GM23338 (cell line): ENCODE data around the gene INHBB. TPM values are rescaled to one million over a fixed set of nuclear protein-coding genes. Genes with fewer than 3 reads are reported as not detected.

Experiments
- ATAC-seq: fragments of 200-7000 bp; cut with Tn5 transposase; 3 replicates; pipeline ENCODE4 v1.9.1; 2020
- DNase-seq: peaks from one replicate; pipeline ENCODE4 v3.0.0-alpha.2; 2015; ENCODE audit warnings: low spot score
- H2AFZ ChIP-seq: fragments of 200-600 bp; sonication (generic); 2 replicates; pipeline ENCODE4 v1.8.0; 2016; ENCODE audit warnings: antibody characterized with exemption, mild to moderate bottlenecking, moderate library complexity
- H3F3A ChIP-seq: fragments of 200-600 bp; sonication (generic); replicated peaks from 2 replicates; pipeline ENCODE4 v1.8.0; 2017; ENCODE audit warnings: antibody characterized with exemption, mixed run types, low read depth
- H3K27ac ChIP-seq: fragments of 200-600 bp; sonication (generic); 2 replicates; pipeline ENCODE4 v1.6.1; 2016; ENCODE audit warnings: low read depth
- H3K27me3 ChIP-seq: fragments of 200-600 bp; sonication (generic); 2 replicates; pipeline ENCODE4 v1.8.0; 2016; ENCODE audit warnings: mild to moderate bottlenecking, mixed run types, moderate library complexity; ENCODE audit not compliant: insufficient read depth
- H3K36me3 ChIP-seq: fragments of 200-600 bp; sonication (generic); 2 replicates; pipeline ENCODE4 v1.8.0; 2016; ENCODE audit warnings: mild to moderate bottlenecking; ENCODE audit not compliant: insufficient read depth
- H3K4me1 ChIP-seq: fragments of 200-600 bp; sonication (generic); 2 replicates; pipeline ENCODE4 v1.8.0; 2016; ENCODE audit warnings: mild to moderate bottlenecking, moderate library complexity; ENCODE audit not compliant: insufficient read depth
- H3K4me2 ChIP-seq: fragments of 200-600 bp; sonication (generic); 2 replicates; pipeline ENCODE4 v1.7.1; 2017; ENCODE audit warnings: mixed run types
- H3K4me3 ChIP-seq: fragments of 200-600 bp; sonication (generic); 2 replicates; pipeline ENCODE4 v1.6.1; 2016; ENCODE audit warnings: mixed run types
- H3K79me2 ChIP-seq: fragments of 200-600 bp; sonication (generic); replicated peaks from 2 replicates; pipeline ENCODE4 v1.8.0; 2017; ENCODE audit warnings: mild to moderate bottlenecking; ENCODE audit not compliant: insufficient read depth
- H3K9me2 ChIP-seq: fragments of 200-600 bp; sonication (generic); 2 replicates; pipeline ENCODE4 v1.8.0; 2017; ENCODE audit not compliant: insufficient read depth
- H4K20me1 ChIP-seq: fragments of 200-600 bp; sonication (generic); replicated peaks from 2 replicates; pipeline ENCODE4 v1.8.0; 2017; ENCODE audit warnings: mild to moderate bottlenecking; ENCODE audit not compliant: insufficient read depth
- H3K27ac Mint-ChIP-seq: 2 replicates; pipeline ENCODE4 v1.8.0; 2020; ENCODE audit warnings: inconsistent platforms, mild to moderate bottlenecking, moderate library complexity, mixed read lengths
- H3K27me3 Mint-ChIP-seq: 3 replicates; pipeline ENCODE4 v1.8.0; 2022; ENCODE audit warnings: low read depth, mild to moderate bottlenecking, moderate library complexity, mixed read lengths, inconsistent platforms; ENCODE audit not compliant: insufficient read depth, poor library complexity
- H3K36me3 Mint-ChIP-seq: 3 replicates; pipeline ENCODE4 v1.8.0; 2021; ENCODE audit warnings: low read depth, mild to moderate bottlenecking, inconsistent platforms, moderate library complexity, mixed read lengths
- H3K4me1 Mint-ChIP-seq: 3 replicates; pipeline ENCODE4 v1.8.0; 2020; ENCODE audit warnings: mild to moderate bottlenecking, inconsistent platforms, mixed read lengths
- H3K4me3 Mint-ChIP-seq: 3 replicates; pipeline ENCODE4 v1.8.0; 2021; ENCODE audit warnings: moderate library complexity, mild to moderate bottlenecking, inconsistent platforms, mixed read lengths
- H3K9me3 Mint-ChIP-seq: 3 replicates; pipeline ENCODE4 v1.8.0; 2020; ENCODE audit warnings: moderate library complexity, mild to moderate bottlenecking, inconsistent platforms, mixed read lengths
- CREB1 ChIP-seq: fragments of 250-450 bp; sonication (Bioruptor Pico); IDR thresholded peaks from 2 replicates; pipeline ENCODE4 v1.5.0; 2020; ENCODE audit warnings: low read depth, mild to moderate bottlenecking, moderate library complexity
- EZH2 ChIP-seq: fragments of 200-600 bp; sonication (generic); IDR thresholded peaks from one replicate; pipeline ENCODE4 v1.8.0; 2017; ENCODE audit warnings: antibody characterized with exemption, mild to moderate bottlenecking, low read depth; ENCODE audit not compliant: unreplicated experiment
- EZH2phosphoT487 ChIP-seq: fragments of 200-600 bp; sonication (generic); IDR thresholded peaks from one replicate; pipeline ENCODE4 v1.8.1; 2018; ENCODE audit warnings: antibody characterized with exemption; ENCODE audit not compliant: unreplicated experiment
- JUNB ChIP-seq: IDR thresholded peaks from one replicate; pipeline ENCODE4 v1.6.1; 2016; ENCODE audit warnings: antibody characterized with exemption; ENCODE audit not compliant: unreplicated experiment
- NANOG ChIP-seq: IDR thresholded peaks from 2 replicates; pipeline ENCODE4 v1.6.1; 2016; ENCODE audit warnings: antibody characterized with exemption, borderline replicate concordance
- POLR2AphosphoS5 ChIP-seq: IDR thresholded peaks from 2 replicates; pipeline ENCODE4 v1.6.1; 2016; ENCODE audit warnings: antibody characterized with exemption, low read depth
- STAT1 ChIP-seq: IDR thresholded peaks from one replicate; pipeline ENCODE4 v1.6.1; 2016; ENCODE audit warnings: antibody characterized with exemption; ENCODE audit not compliant: unreplicated experiment
- ZNF114 ChIP-seq: fragments of 250-450 bp; sonication (Bioruptor Pico); IDR thresholded peaks from 2 replicates; pipeline ENCODE4 v1.5.0; 2020; ENCODE audit warnings: mild to moderate bottlenecking, moderate library complexity
- polyA plus RNA-seq: library from polyadenylated mRNA; unstranded; fragments of >200 nt; fragmentation: Nextera tagmentation; extraction: Ambion mirVana; gene quantifications from 2 replicates; pipeline ENCODE4 v1.2.1, GENCODE V29; 2016
- total RNA-seq: library from RNA; depleted of rRNA; stranded (reverse); fragments of >200 nt; shearing (Covaris generic); gene quantifications from 2 replicates; pipeline ENCODE4 v1.2.3, GENCODE V29; 2014
- TF ChIP-seq, protein P1 (sequence below): IDR thresholded peaks from one replicate; pipeline ENCODE4 v1.6.1; 2018; ENCODE audit warnings: antibody characterized with exemption; ENCODE audit not compliant: unreplicated experiment
- TF ChIP-seq, protein P2 (sequence below): IDR thresholded peaks from 2 replicates; pipeline ENCODE4 v1.6.1; 2016; ENCODE audit warnings: antibody characterized with exemption
- TF ChIP-seq, protein P3 (sequence below), 2 experiments: fragments of 200-600 bp in 1 of 2; sonication (generic) in 1 of 2; conservative IDR thresholded peaks; 2 replicates each; pipeline versions ENCODE4 v1.5.1 to v1.6.1; 2016 to 2017; ENCODE audit warnings: antibody characterized with exemption in 2 of 2, low read depth in 2 of 2, mild to moderate bottlenecking in 2 of 2, moderate library complexity in 1 of 2

INHBB gene
- total and polyA plus RNA-seq, 2 experiments from 2014 or later = 0.21 TPM; not detected in 1

DNA sequence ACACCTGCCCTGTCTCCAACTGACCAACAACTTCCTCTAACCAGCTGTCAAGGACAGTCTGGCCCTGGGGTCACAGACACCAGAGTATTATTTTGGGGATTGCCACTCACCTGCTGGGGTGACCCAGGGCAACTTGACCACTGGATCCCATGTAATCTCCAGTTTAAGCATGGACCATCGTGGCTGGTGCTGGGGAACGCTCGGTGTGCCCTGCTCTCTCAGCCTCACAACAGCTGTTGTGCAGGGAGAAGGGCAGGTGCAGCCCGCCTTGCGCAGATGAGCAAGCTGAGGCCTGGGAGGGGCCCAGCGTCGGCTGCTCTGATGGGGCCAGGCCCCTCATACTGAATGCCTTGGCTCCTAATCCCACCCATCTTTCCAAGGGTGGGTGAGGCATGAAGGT, 21.0 kb upstream of the INHBB start:
- no peaks in the 10 kb centered on the region for H3K4me1 Mint-ChIP-seq
- H3K36me3 Mint-ChIP-seq = no peaks in the 10 kb centered on the region; the same call in 2 of the 3 replicates
- Histone ChIP-seq H3K27me3 (no peaks in the 10 kb centered on the region), H3K36me3 (no peaks in the 10 kb centered on the region), H3K4me1 (no peaks in the 10 kb centered on the region), H3K79me2 (no peaks in the 10 kb centered on the region), H3K4me2 (no peak overlapping the region), H3K9me2 (no peaks in the 10 kb centered on the region), H2AFZ (no peak overlapping the region), H3K27ac (no peak overlapping the region), H3K4me3 (no peak overlapping the region), H4K20me1 (no peaks in the 10 kb centered on the region), H3F3A (no peaks in the 10 kb centered on the region)
- no peaks in the 10 kb centered on the region for H3K9me3 Mint-ChIP-seq
- H3K27ac Mint-ChIP-seq = no peak overlapping the region
- peaks cover 13% of the 10 kb centered on the region for H3K27me3 Mint-ChIP-seq
- ATAC-seq (no peak), DNase-seq (no peak)
- TF ChIP-seq NANOG = no peak
- TF ChIP-seq, protein P1, sequence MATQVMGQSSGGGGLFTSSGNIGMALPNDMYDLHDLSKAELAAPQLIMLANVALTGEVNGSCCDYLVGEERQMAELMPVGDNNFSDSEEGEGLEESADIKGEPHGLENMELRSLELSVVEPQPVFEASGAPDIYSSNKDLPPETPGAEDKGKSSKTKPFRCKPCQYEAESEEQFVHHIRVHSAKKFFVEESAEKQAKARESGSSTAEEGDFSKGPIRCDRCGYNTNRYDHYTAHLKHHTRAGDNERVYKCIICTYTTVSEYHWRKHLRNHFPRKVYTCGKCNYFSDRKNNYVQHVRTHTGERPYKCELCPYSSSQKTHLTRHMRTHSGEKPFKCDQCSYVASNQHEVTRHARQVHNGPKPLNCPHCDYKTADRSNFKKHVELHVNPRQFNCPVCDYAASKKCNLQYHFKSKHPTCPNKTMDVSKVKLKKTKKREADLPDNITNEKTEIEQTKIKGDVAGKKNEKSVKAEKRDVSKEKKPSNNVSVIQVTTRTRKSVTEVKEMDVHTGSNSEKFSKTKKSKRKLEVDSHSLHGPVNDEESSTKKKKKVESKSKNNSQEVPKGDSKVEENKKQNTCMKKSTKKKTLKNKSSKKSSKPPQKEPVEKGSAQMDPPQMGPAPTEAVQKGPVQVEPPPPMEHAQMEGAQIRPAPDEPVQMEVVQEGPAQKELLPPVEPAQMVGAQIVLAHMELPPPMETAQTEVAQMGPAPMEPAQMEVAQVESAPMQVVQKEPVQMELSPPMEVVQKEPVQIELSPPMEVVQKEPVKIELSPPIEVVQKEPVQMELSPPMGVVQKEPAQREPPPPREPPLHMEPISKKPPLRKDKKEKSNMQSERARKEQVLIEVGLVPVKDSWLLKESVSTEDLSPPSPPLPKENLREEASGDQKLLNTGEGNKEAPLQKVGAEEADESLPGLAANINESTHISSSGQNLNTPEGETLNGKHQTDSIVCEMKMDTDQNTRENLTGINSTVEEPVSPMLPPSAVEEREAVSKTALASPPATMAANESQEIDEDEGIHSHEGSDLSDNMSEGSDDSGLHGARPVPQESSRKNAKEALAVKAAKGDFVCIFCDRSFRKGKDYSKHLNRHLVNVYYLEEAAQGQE = no peak
- no peak overlapping the region for H3K4me3 Mint-ChIP-seq

DNA sequence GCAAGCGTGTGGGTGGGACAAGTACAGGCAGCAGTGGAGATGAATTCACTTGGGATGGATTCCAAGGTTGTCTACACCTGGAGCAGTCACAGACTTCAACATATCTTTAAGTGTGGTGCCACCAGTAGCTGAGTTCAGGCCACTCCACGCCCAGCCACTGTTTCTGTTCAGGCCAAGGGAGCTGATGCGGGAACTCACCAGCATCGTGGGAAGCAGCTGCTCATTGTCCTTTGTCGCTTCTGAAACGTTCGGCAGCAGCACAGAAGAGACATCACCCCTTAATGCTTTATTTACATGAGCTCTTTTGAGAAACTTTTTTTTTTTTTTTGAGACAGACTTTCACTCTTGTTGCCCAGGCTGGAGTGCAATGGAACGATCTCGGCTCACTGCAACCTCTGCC, 19.9 kb upstream of the INHBB start:
- H3K9me3 Mint-ChIP-seq = no peaks in the 10 kb centered on the region
- Histone ChIP-seq H3K79me2 (no peaks in the 10 kb centered on the region), H3K9me2 (no peaks in the 10 kb centered on the region), H3F3A (no peaks in the 10 kb centered on the region), H3K36me3 (no peaks in the 10 kb centered on the region), H3K27ac (no peak overlapping the region), H3K4me3 (no peak overlapping the region), H3K4me1 (no peaks in the 10 kb centered on the region), H3K27me3 (no peaks in the 10 kb centered on the region), H2AFZ (no peak overlapping the region), H3K4me2 (no peak overlapping the region), H4K20me1 (no peaks in the 10 kb centered on the region)
- H3K4me1 Mint-ChIP-seq = no peaks in the 10 kb centered on the region
- H3K27me3 Mint-ChIP-seq = peaks cover 11% of the 10 kb centered on the region
- no peak overlapping the region for H3K4me3 Mint-ChIP-seq
- H3K36me3 Mint-ChIP-seq = no peaks in the 10 kb centered on the region; the same call in 2 of the 3 replicates
- no peak overlapping the region for H3K27ac Mint-ChIP-seq
- no peak for DNase-seq
- ATAC-seq = no peak
- TF ChIP-seq POLR2AphosphoS5 (no peak), CREB1 (CRISPR knock-in tag) (no peak), STAT1 (no peak), JUNB (no peak), ZNF114 (no peak), EZH2phosphoT487 (no peak), NANOG (no peak), EZH2 (no peak)
- TF ChIP-seq, protein P2, sequence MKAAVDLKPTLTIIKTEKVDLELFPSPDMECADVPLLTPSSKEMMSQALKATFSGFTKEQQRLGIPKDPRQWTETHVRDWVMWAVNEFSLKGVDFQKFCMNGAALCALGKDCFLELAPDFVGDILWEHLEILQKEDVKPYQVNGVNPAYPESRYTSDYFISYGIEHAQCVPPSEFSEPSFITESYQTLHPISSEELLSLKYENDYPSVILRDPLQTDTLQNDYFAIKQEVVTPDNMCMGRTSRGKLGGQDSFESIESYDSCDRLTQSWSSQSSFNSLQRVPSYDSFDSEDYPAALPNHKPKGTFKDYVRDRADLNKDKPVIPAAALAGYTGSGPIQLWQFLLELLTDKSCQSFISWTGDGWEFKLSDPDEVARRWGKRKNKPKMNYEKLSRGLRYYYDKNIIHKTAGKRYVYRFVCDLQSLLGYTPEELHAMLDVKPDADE = no peak
- TF ChIP-seq, protein P3, sequence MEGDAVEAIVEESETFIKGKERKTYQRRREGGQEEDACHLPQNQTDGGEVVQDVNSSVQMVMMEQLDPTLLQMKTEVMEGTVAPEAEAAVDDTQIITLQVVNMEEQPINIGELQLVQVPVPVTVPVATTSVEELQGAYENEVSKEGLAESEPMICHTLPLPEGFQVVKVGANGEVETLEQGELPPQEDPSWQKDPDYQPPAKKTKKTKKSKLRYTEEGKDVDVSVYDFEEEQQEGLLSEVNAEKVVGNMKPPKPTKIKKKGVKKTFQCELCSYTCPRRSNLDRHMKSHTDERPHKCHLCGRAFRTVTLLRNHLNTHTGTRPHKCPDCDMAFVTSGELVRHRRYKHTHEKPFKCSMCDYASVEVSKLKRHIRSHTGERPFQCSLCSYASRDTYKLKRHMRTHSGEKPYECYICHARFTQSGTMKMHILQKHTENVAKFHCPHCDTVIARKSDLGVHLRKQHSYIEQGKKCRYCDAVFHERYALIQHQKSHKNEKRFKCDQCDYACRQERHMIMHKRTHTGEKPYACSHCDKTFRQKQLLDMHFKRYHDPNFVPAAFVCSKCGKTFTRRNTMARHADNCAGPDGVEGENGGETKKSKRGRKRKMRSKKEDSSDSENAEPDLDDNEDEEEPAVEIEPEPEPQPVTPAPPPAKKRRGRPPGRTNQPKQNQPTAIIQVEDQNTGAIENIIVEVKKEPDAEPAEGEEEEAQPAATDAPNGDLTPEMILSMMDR (conservative IDR thresholded peaks at IDR 0.05; ENCODE audit: low read depth in 2 of 2) = no peak
- TF ChIP-seq, protein P1 = no peak
